GM12864 (cell line): ENCODE data around the gene MRPL1.
"Not testable (repeated sequence)": the region's sequence is repeated elsewhere in the genome, so short reads cannot be mapped to it uniquely, and the experiment has no call there.

Experiments used
- DNase-seq: peaks from one replicate; pipeline ENCODE4 v3.0.0-alpha.2; 2011; ENCODE audit warnings: low read depth
- H3K4me3 ChIP-seq: 2 replicates; pipeline ENCODE4 v1.5.1; 2011; ENCODE audit warnings: mild to moderate bottlenecking, low read depth, low read length, control low read depth
- TF ChIP-seq, protein P1 (sequence below): IDR thresholded peaks from 2 replicates; pipeline ENCODE4 v1.5.1; 2011; ENCODE audit warnings: low read depth, mild to moderate bottlenecking, moderate library complexity, low read length, control low read depth, inconsistent platforms; ENCODE audit errors: missing control alignments

Gene MRPL1

DNA sequence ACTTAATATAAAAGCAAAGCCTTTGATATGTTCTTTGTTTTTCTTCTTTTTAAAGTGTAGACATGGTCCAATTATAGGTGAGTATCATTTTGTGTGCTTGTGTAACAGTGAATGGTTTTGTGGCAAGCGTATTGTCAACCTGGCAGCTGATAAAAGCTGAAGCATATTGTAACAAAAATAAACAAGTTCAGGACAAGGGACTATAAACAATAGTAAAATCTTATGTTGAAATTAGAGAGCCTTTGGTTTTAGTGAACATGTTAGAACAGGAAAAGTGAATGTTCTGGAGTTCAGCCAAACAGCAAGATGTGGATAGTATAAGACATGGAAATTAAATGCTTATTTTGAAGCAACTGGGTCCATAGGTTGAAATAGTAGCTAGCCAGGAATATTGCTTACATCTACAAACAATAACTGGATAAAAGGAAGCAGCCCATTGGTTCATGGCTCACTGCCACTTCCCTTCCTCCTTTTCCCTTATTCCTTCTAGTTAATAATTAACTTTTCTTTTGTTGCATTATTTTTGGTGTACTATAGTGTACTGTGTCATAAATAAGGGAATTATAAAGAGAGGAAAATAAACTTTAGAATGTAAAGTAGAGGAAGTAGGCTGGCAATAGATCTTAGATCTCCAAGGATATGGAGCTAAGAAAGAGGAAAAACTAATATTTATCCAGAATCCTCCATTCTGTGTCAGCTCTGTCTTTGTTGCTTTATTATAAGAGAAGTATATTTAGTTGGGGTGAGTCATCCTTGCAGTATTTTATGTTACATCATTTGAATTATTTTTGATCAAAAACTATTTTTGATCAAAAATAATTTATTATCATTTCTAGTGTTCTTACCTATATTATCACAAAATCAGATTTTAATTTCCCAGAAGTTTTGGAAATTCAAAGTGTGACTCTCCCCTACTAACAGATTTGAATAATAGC is 65.6 kb downstream of the MRPL1 start:
- TF ChIP-seq, protein P1, sequence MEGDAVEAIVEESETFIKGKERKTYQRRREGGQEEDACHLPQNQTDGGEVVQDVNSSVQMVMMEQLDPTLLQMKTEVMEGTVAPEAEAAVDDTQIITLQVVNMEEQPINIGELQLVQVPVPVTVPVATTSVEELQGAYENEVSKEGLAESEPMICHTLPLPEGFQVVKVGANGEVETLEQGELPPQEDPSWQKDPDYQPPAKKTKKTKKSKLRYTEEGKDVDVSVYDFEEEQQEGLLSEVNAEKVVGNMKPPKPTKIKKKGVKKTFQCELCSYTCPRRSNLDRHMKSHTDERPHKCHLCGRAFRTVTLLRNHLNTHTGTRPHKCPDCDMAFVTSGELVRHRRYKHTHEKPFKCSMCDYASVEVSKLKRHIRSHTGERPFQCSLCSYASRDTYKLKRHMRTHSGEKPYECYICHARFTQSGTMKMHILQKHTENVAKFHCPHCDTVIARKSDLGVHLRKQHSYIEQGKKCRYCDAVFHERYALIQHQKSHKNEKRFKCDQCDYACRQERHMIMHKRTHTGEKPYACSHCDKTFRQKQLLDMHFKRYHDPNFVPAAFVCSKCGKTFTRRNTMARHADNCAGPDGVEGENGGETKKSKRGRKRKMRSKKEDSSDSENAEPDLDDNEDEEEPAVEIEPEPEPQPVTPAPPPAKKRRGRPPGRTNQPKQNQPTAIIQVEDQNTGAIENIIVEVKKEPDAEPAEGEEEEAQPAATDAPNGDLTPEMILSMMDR: no peak
- no peak overlapping the region for H3K4me3 ChIP-seq
- no peak for DNase-seq

DNA sequence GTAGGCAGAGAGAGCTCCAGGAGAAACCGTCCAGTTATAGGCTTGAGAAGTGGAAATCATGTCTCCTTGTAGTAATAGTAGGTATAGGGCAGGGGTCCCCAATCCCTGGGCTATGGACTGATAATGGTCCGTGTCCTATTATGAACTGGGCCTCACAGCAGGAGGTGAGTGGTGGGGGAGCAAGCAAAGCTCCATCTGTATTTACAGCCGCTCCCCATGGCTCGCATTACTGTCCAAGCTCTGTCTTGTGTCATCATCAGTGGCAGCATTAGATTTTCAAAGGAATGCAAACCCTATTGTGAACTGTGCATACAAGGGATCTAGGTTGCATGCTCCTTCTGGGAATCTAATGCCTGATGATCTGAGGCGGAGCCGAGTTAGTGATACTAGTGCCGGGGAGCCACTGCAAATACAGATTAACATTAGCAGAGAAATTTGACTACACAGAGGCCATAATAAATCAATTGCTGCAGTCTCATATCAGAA is 67.6 kb downstream of the MRPL1 start:
- no peak for DNase-seq
- TF ChIP-seq, protein P1: no peak
- no peak overlapping the region for H3K4me3 ChIP-seq

DNA sequence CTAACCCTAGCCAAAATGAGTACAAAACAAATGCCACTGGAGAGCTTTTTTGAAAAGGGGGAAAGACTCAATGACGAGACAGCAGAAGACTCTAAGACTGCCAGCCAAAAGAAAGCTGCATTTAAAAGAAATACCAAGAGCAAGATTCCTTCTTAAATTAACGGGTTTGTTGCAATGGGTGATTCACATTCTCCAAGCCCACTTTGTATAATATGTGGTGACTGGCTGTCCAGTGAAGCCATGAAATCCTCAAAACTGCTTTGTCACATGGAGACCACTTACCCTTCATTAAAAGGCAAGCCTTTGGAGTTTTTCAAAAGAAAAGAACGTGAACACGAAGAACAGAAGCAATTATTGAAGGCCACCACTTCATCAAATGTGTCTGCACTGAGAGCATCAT is 68.2 kb downstream of the MRPL1 start:
- no peak for DNase-seq
- TF ChIP-seq, protein P1: no peak
- H3K4me3 ChIP-seq: no peak overlapping the region

DNA sequence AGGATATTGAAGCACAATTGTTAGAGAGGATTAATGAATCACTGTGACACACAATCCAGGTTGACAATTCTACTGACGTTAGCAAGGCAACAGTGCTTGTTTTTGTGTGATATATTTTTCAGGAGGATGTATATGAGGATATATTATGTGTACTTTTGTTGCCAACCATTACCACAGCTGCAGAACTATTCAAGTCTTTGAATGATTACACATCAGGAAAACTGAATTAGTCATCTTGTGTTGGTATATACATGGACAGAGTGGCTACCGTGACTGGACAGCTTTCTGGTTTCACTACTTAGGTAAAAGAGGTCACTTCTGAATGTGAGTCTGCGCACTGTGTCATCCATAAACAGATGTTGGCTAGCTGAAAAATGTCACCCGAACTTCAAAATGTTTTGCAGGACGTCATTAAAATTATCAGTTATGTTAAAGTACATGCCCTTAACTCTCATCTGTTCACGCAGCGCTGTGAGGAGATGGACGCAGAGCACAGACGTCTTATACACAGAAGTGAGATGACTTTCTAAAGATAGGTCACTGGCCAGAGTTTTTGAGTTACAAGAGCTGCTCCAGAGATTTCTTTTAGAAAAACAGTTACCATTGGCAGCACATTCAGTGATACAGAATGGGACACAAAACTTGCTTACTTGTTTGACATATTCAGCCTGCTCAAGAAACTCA is 69.0 kb downstream of the MRPL1 start:
- TF ChIP-seq, protein P1: no peak
- no peak overlapping the region for H3K4me3 ChIP-seq
- no peak for DNase-seq

DNA sequence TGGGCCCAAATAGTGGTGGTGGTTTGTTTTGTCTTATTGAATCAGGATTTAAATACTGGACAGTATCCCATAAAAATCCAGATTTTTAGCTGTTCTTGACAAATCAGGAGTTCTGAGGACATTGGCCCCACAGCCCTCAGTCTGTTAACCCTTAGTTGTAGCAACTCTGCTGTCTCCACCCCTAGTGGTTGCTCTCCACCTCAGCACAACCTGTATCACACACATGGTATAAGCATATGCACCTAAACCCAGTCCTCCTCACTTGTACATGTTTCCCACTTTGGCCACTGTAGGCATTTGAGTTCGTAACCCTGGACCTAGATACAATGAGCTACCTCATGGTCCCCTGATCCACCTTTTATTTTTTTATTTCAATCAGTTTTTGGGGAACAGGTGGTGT is 75.9 kb downstream of the MRPL1 start:
- no peak for DNase-seq
- no peak overlapping the region for H3K4me3 ChIP-seq
- TF ChIP-seq, protein P1: no peak

DNA sequence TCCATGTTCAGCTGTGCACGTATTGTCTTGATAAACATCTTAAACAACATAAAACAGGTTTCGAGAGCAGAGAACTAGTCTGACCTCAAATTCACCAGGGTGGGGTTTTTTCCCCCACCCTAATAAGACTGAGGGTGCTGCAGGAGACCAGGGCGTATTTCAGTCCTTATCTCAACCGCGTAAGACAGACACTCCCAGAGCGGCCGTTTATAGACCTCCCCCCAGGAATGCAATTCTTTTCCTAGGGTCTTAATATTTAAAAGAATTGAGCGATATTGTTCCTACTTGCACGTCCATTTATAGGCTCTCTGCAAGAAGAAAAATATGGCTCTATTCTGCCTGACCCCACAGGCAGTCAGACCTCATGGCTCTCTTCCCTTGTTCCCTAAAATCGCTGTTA is 83.3 kb downstream of the MRPL1 start:
- DNase-seq: not testable (repeated sequence)

DNA sequence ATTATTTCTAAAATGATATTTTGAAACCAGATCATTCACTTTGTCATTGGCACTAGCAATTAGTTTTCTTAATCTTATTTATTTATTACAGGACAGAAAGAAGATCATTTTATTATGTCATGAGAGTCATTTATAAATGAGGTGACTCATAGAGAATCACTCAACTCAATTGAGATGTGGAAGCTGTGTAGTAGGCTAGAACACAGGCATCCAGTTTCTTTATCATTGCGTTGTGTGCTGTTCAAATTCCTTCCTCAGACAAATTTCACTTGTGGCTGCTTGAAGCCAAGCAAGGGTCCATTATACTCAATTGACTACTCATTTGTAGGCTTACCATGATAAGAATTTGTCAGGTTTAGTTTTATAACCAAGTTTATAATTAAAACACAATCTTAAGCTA is 87.6 kb downstream of the MRPL1 start:
- TF ChIP-seq, protein P1: no peak
- no peak for DNase-seq
- no peak overlapping the region for H3K4me3 ChIP-seq

More for the DNA sequence above, 83.3 kb downstream of the MRPL1 start:
- H3K4me3 ChIP-seq: not testable (repeated sequence)
